Spleen (tissue), 11 donors: ENCODE measurements around the gene NDUFAF2. TPM values are rescaled to one million over a fixed set of nuclear protein-coding genes. Genes with fewer than 3 reads are reported as not detected.

Source experiments
- DNase-seq: peaks from one replicate; pipeline ENCODE4 v3.0.0-alpha.2; 2020
- H3K27ac ChIP-seq, 8 donors: fragments of 200-600 bp; sonication (generic) in 7 of 8; 1 replicate in 4 of 8; 2 replicates in 4 of 8; pipeline versions ENCODE4 v1.5.0 to v1.8.0; 2016 to 2021; ENCODE audit warnings: inconsistent platforms in 4 of 8, mild to moderate bottlenecking in 4 of 8, moderate library complexity in 1 of 8
- H3K27me3 ChIP-seq, 7 donors: fragments of 200-600 bp; sonication (generic) in 6 of 7; replicated peaks in 1 of 7; 1 replicate in 4 of 7; 2 replicates in 3 of 7; pipeline versions ENCODE4 v1.5.0 to v1.8.0; 2016 to 2021; ENCODE audit warnings: inconsistent platforms in 3 of 7, mild to moderate bottlenecking in 1 of 7
- H3K36me3 ChIP-seq, 6 donors: fragments of 200-600 bp; sonication (generic) in 5 of 6; 1 replicate in 4 of 6; 2 replicates in 2 of 6; pipeline versions ENCODE4 v1.5.0 to v1.8.0; 2016 to 2021; ENCODE audit warnings: inconsistent platforms in 2 of 6
- H3K4me1 ChIP-seq, 6 donors: fragments of 200-600 bp; sonication (generic) in 5 of 6; 1 replicate in 3 of 6; 2 replicates in 3 of 6; pipeline versions ENCODE4 v1.5.0 to v1.8.0; 2016 to 2021; ENCODE audit warnings: inconsistent platforms in 3 of 6
- H3K4me3 ChIP-seq, 8 donors: fragments of 200-600 bp; sonication (generic) in 7 of 8; 1 replicate in 4 of 8; 2 replicates in 4 of 8; pipeline versions ENCODE4 v1.5.0 to v1.8.0; 2016 to 2021; ENCODE audit warnings: inconsistent platforms in 4 of 8, mild to moderate bottlenecking in 4 of 8, moderate library complexity in 2 of 8
- H3K9me3 ChIP-seq, 8 donors: fragments of 200-600 bp; sonication (generic) in 7 of 8; 1 replicate in 4 of 8; 2 replicates in 4 of 8; pipeline versions ENCODE4 v1.5.0 to v1.8.0; 2016 to 2021; ENCODE audit warnings: inconsistent platforms in 4 of 8
- CTCF ChIP-seq, 11 experiments: fragments of 200-600 bp in 7 of 11; fragments of 450-650 bp in 4 of 11; sonication (generic) in 4 of 11; IDR thresholded peaks in 8 of 11; conservative IDR thresholded peaks in 3 of 11; 1 replicate in 7 of 11; 2 replicates in 4 of 11; pipeline versions ENCODE4 v1.4.0 to v1.8.0; 2016 to 2021; ENCODE audit warnings: antibody characterized with exemption in 11 of 11, inconsistent platforms in 4 of 11, mild to moderate bottlenecking in 1 of 11
- POLR2A ChIP-seq, 3 donors: fragments of 450-650 bp; IDR thresholded peaks; one replicate each; pipeline ENCODE4 v1.5.1; 2017; ENCODE audit warnings: antibody characterized with exemption in 3 of 3, mild to moderate bottlenecking in 1 of 3
- POLR2AphosphoS5 ChIP-seq, 3 donors: sonication (generic); formaldehyde crosslinking; IDR thresholded peaks; one replicate each; pipeline ENCODE4 v1.5.1; 2017; ENCODE audit warnings: antibody characterized with exemption in 3 of 3
- WGBS, 5 donors: extraction: QIAGEN DNeasy Blood & Tissue Kit in 3 of 5; methylation state at CpG; one replicate each; pipeline versions ENCODE4 v1.1.5 to v1.1.7; 2013 to 2018; 5-methylcytosine and 5-hydroxymethylcytosine counted together
- intact Hi-C: fragments of 100-400 bp; cut with DNase I; formaldehyde crosslinking; loops from one replicate; pipeline ENCODE4 v1.15.0; 2023; ENCODE audit warnings: low total_unique reads
- polyA plus RNA-seq, 3 donors: library from polyadenylated mRNA; stranded (reverse); fragments of 200-250 nt; gene quantifications; one replicate each; pipeline ENCODE4 v1.2.1, GENCODE V29; 2013
- total RNA-seq, 7 donors: library from RNA; depleted of rRNA in 3 of 7; stranded (reverse); fragments of >200 nt in 3 of 7; fragmentation: NEBNext Ultra II Directional in 4 of 7; extraction: Animal tissue kit (Norgen Biotek cat#: 25700) in 4 of 7; gene quantifications; one replicate each; pipeline versions ENCODE4 v1.1.0 to v1.2.1, GENCODE V29; 2016 to 2021
- donor health status: healthy with polysubstance abuse.
- donor health status: DM: no; HTN: no; CAD: no; lungs with moderate emphysema.
- donor health status: DM: no; HTN: no; CAD: no.
- donor health status: Bipolar disorder and iron deficiency.
- donor health status: healthy.
- donor health status: DM: no; HTN: no; CAD: no.
- donor health status: DM: yes; HTN: yes; CAD: no.

NDUFAF2 gene
- total and polyA plus RNA-seq, 10 donors = 3.2 to 40.5 (median 13.1) TPM

- intact Hi-C loops = loop anchor here (10.0 kb wide), 1 partner anchor 477 kb away; no protein-coding TSS in a partner anchor
- WGBS, 5 donors = 71 to 81% (median 76%) methylated on average over 7 of the region's 7 CpGs
These were observed 232.7 kb downstream of the NDUFAF2 start for GRCh38 chr5:61177716-61178115.

DNA sequence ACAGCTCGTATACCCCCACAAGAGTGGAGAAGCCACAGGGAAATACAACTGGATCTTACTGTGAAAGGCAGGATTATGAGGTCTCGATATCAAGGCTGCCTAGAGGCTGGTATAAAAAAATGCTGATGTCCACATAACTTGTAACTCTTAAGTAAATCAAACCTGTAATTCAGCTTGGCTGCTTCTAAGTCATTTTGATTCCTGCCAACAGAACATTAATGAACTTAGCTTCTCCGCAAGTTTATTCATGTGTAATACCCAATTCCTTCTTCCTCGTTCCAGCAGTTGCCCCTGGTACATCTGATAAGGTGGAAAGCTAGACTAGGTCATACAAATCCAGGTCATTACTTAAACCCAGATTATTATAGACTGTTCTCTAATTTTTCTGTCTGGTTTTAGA lies 233.7 kb downstream of the NDUFAF2 start:
- Histone ChIP-seq H3K4me3 (no peak overlapping the region), H3K9me3 (no peaks in the 10 kb centered on the region), H3K27me3 (no peaks in the 10 kb centered on the region), H3K4me1 (peaks cover 0 to 33% (median 8%) of the 10 kb centered on the region in 6 donors), H3K27ac (no peak overlapping the region), H3K36me3 (no peaks in the 10 kb centered on the region)
- 91 to 96% (median 94%) methylated on average over 4 of the region's 4 CpGs for WGBS, 5 donors
- TF ChIP-seq POLR2A (IDR thresholded peaks at IDR 0.05) (no peak), CTCF (IDR thresholded peaks at IDR 0.05 in 8 of 11, conservative IDR thresholded peaks at IDR 0.05 in 3 of 11) (no peak), POLR2AphosphoS5 (IDR thresholded peaks at IDR 0.05) (no peak)
- no peak for DNase-seq
- intact Hi-C loops = loop anchor here (10.0 kb wide), 1 partner anchor 476 kb away; no protein-coding TSS in a partner anchor

More at GRCh38 chr5:61177716-61178115, 232.7 kb downstream of the NDUFAF2 start:
- TF ChIP-seq CTCF (IDR thresholded peaks at IDR 0.05 in 8 of 11, conservative IDR thresholded peaks at IDR 0.05 in 3 of 11) = no peak
- Histone ChIP-seq H3K27ac (peak overlapping the region in 3 of 8 donors; percentile 3 to 38 (median 6)), H3K27me3 (no peaks in the 10 kb centered on the region), H3K9me3 (no peaks in the 10 kb centered on the region), H3K36me3 (no peaks in the 10 kb centered on the region), H3K4me3 (no peak overlapping the region), H3K4me1 (peaks cover 0 to 33% (median 8%) of the 10 kb centered on the region in 6 donors)
- DNase-seq = no peak

DNA sequence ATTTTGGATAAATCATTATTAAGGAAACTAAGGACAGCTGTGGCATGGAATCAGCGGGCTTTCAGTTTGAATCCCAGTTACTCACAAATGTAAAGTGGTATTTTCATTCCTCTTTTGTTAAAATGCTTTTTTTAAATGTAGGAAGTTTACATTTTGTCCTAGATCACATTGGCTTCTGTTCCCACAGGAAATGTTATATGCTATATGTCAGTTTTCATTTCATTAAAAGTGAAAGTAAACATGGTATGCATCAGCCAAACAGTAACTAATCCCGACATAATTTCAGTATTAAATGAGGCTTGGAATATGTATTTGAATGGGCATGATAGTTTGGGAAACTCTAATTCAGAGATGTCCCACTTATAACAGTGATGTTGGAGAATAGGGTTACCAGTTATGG lies 235.9 kb downstream of the NDUFAF2 start:
- peak overlapping the region in 6 of 8 donors; percentile 0 to 57 (median 10) for H3K4me3 ChIP-seq
- WGBS, 5 donors = 14 to 28% (median 20%) methylated on average over 2 of the region's 2 CpGs
- peak overlapping the region in 2 of 8 donors; percentile 5 to 18 for H3K27ac ChIP-seq
- no peaks in the 10 kb centered on the region for H3K36me3 ChIP-seq
- no peaks in the 10 kb centered on the region for H3K27me3 ChIP-seq
- intact Hi-C loops = no loop called here
- H3K4me1 ChIP-seq = peaks cover 0 to 33% (median 11%) of the 10 kb centered on the region in 6 donors
- no peaks in the 10 kb centered on the region for H3K9me3 ChIP-seq
- no peak for TF ChIP-seq POLR2A (IDR thresholded peaks at IDR 0.05)
- TF ChIP-seq CTCF (IDR thresholded peaks at IDR 0.05 in 8 of 11, conservative IDR thresholded peaks at IDR 0.05 in 3 of 11) = no peak
- no peak for TF ChIP-seq POLR2AphosphoS5 (IDR thresholded peaks at IDR 0.05)
- no peak for DNase-seq

GRCh38 chr5:61182449-61182848 lies 237.4 kb downstream of the NDUFAF2 start:
- no peaks in the 10 kb centered on the region for H3K36me3 ChIP-seq
- no peak overlapping the region for H3K4me3 ChIP-seq
- H3K4me1 ChIP-seq = peaks cover 0 to 33% (median 11%) of the 10 kb centered on the region in 6 donors
- TF ChIP-seq CTCF (IDR thresholded peaks at IDR 0.05 in 8 of 11, conservative IDR thresholded peaks at IDR 0.05 in 3 of 11) (no peak), POLR2AphosphoS5 (IDR thresholded peaks at IDR 0.05) (no peak), POLR2A (IDR thresholded peaks at IDR 0.05) (no peak)
- intact Hi-C loops = no loop called here
- H3K9me3 ChIP-seq = no peaks in the 10 kb centered on the region
- WGBS, 5 donors = 18 to 35% (median 24%) methylated on average over 2 of the region's 2 CpGs
- H3K27ac ChIP-seq = no peak overlapping the region
- DNase-seq = no peak
- H3K27me3 ChIP-seq = no peaks in the 10 kb centered on the region
